HUES48 (cell line): ENCODE data around the gene TULP4.

Source experiments
- H3K27ac ChIP-seq: one replicate; pipeline ENCODE4 v1.7.0; 2013; ENCODE audit warnings: low read depth, low read length, inconsistent platforms
- H3K27me3 ChIP-seq: 2 replicates; pipeline ENCODE4 v1.6.1; 2013; ENCODE audit warnings: mild to moderate bottlenecking, low read length; ENCODE audit not compliant: control insufficient read depth, insufficient read depth
- H3K36me3 ChIP-seq: 2 replicates; pipeline ENCODE4 v1.6.1; 2013; ENCODE audit warnings: low read length; ENCODE audit not compliant: control insufficient read depth, insufficient read depth
- H3K4me1 ChIP-seq: 2 replicates; pipeline ENCODE4 v1.6.1; 2013; ENCODE audit warnings: mild to moderate bottlenecking, low read length; ENCODE audit not compliant: control insufficient read depth, insufficient read depth
- H3K4me3 ChIP-seq: 2 replicates; pipeline ENCODE4 v1.5.1; 2013; ENCODE audit warnings: mild to moderate bottlenecking, low read depth, low read length
- H3K9ac ChIP-seq: 2 replicates; pipeline ENCODE4 v1.6.1; 2013; ENCODE audit warnings: mild to moderate bottlenecking, low read depth, low read length, moderate library complexity
- H3K9me3 ChIP-seq: 2 replicates; pipeline ENCODE4 v1.6.1; 2013; ENCODE audit warnings: low read length; ENCODE audit not compliant: control insufficient read depth, insufficient read depth

Gene TULP4

GRCh38 chr6:158311626-158312025 lies 639 bp upstream of the TULP4 start:
- Histone ChIP-seq H3K27ac (no peak overlapping the region), H3K9me3 (peaks cover 2% of the 10 kb centered on the region; the same call in 1 of the 2 replicates), H3K4me1 (no peaks in the 10 kb centered on the region), H3K4me3 (no peak overlapping the region), H3K27me3 (no peaks in the 10 kb centered on the region), H3K9ac (no peak overlapping the region), H3K36me3 (peaks cover 11% of the 10 kb centered on the region)

GRCh38 chr6:158312672-158313397 lies 570 bp downstream of the TULP4 start:
- Histone ChIP-seq H3K9me3 (peaks cover 4% of the 10 kb centered on the region; the same call in 1 of the 2 replicates), H3K9ac (no peak overlapping the region), H3K4me1 (no peaks in the 10 kb centered on the region), H3K36me3 (peaks cover 11% of the 10 kb centered on the region), H3K4me3 (no peak overlapping the region), H3K27me3 (no peaks in the 10 kb centered on the region), H3K27ac (no peak overlapping the region)

GRCh38 chr6:158313989-158314388 lies 1.7 kb downstream of the TULP4 start:
- Histone ChIP-seq H3K4me1 (no peaks in the 10 kb centered on the region), H3K4me3 (no peak overlapping the region), H3K9me3 (peaks cover 4% of the 10 kb centered on the region; the same call in 1 of the 2 replicates), H3K27me3 (no peaks in the 10 kb centered on the region), H3K27ac (no peak overlapping the region), H3K9ac (no peak overlapping the region), H3K36me3 (peaks cover 11% of the 10 kb centered on the region)

DNA sequence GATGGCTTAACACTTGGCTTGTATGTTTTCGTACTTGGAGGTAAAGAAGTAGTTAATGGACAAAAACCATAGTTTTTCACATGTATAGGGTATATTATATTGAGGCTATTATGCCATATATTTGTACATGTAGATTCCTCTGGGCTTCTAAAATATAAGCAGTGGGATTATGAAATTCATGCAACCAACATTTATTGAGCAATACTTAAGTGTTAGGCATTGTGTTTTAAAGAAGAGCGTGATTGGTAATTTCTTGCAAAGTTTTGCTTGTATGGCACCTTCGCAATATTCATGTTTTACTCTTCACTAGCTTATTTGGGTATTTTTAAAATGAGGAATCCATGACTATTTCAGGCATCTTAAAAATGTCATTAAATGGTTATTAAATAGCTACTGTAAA lies 2.5 kb downstream of the TULP4 start:
- no peak overlapping the region for H3K4me3 ChIP-seq
- H3K4me1 ChIP-seq, result no peaks in the 10 kb centered on the region
- H3K27ac ChIP-seq, result no peak overlapping the region
- no peak overlapping the region for H3K9ac ChIP-seq
- peaks cover 11% of the 10 kb centered on the region for H3K36me3 ChIP-seq
- H3K27me3 ChIP-seq, result no peaks in the 10 kb centered on the region
- peaks cover 4% of the 10 kb centered on the region; the same call in 1 of the 2 replicates for H3K9me3 ChIP-seq

- Histone ChIP-seq H3K9me3 (0 out of 2 replicates have a peak, but pooled peaks cover 4% of the 10 kb centered on the region), H3K4me3 (no peak overlapping the region), H3K27me3 (no peaks in the 10 kb centered on the region), H3K36me3 (peaks cover 11% of the 10 kb centered on the region), H3K9ac (no peak overlapping the region), H3K4me1 (no peaks in the 10 kb centered on the region), H3K27ac (no peak overlapping the region)
Observed at GRCh38 chr6:158316022-158316421, 3.8 kb downstream of the TULP4 start.

DNA sequence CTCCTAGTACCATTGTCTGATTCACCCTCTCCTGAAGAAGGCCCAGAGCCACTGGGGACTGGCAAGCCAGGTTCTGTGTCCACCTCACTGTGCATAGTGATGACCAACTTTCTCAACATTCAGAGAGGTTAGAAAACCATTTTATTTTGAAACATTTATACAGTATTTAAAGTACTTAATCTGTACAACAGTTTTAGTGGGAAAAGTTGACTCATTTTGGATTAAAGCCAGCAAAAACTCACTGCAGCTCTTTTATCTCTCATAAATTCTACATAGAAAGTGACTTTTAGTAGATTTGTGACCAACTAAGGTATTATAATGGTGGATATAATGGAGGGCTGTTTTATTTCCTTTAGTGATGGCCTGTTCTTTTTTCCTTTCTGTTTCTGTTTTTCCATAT lies 9.7 kb downstream of the TULP4 start:
- no peak overlapping the region for H3K4me3 ChIP-seq
- H3K27ac ChIP-seq, result no peak overlapping the region
- H3K4me1 ChIP-seq, result peaks cover 15% of the 10 kb centered on the region
- H3K36me3 ChIP-seq, result no peaks in the 10 kb centered on the region
- no peak overlapping the region for H3K9ac ChIP-seq
- no peaks in the 10 kb centered on the region for H3K9me3 ChIP-seq
- H3K27me3 ChIP-seq, result no peaks in the 10 kb centered on the region

DNA sequence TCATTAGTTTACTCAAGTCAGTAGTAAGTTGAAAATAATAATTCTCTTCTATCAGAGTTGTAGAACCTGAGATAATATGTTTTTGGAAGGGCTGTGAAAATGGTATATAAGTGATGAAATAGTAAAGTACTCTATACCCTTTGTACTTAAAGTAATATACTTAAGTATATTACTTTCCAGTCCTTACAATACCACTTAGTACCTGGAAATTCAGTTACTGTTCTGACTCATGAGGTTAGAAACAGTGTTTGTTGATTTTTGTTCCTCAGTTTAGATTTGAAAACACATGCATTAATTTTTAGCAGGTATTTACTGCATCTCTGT lies 10.1 kb downstream of the TULP4 start:
- Histone ChIP-seq H3K36me3 (no peaks in the 10 kb centered on the region), H3K4me1 (peaks cover 15% of the 10 kb centered on the region), H3K9ac (no peak overlapping the region), H3K4me3 (no peak overlapping the region), H3K27me3 (no peaks in the 10 kb centered on the region), H3K27ac (no peak overlapping the region), H3K9me3 (no peaks in the 10 kb centered on the region)

DNA sequence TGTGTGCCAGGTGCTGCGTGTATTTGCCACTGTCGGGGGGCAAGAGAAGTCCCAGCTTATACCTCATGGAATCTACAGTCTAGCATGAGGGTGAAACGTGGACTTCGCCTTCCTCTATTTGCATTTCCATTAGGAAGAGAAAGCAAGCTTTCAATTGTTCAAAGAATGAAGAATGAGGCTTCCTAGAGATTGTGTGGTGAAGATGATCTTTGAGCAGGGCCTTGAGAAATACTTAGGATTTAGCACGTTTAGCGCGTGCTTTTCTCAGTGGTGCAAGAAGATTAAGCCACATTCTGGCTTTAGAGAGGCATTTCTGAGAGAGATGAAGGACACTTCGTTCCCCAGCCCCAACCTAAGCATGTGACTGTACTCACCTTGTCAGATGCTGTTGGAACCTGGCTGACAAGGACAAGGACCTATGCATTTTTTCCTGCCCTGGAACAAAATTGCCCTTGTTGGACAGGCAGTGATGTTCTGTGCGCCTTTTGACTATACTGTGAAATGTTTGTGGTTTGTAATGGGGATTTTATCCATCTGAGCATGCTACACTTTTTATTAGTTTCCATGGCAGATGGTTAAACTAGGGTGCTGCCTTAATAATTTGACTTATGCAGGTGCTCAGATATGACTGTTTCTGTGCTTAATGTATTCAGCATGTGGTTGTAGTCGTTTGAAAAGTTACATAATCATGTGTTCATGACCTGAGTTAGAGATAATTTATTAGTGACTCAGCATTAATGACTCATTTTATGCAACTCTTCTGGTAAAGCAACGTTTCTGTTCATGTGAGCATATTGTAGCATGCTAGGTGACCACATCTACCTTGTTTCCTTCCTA lies 10.7 kb downstream of the TULP4 start:
- no peak overlapping the region for H3K27ac ChIP-seq
- peaks cover 20% of the 10 kb centered on the region for H3K4me1 ChIP-seq
- H3K27me3 ChIP-seq, result no peaks in the 10 kb centered on the region
- no peak overlapping the region for H3K9ac ChIP-seq
- no peak overlapping the region for H3K4me3 ChIP-seq
- no peaks in the 10 kb centered on the region for H3K36me3 ChIP-seq
- no peaks in the 10 kb centered on the region for H3K9me3 ChIP-seq

- H3K4me1 ChIP-seq, result peaks cover 26% of the 10 kb centered on the region
- H3K27ac ChIP-seq, result no peak overlapping the region
- H3K9ac ChIP-seq, result no peak overlapping the region
- no peaks in the 10 kb centered on the region for H3K27me3 ChIP-seq
- no peak overlapping the region for H3K4me3 ChIP-seq
- no peaks in the 10 kb centered on the region for H3K9me3 ChIP-seq
- no peaks in the 10 kb centered on the region for H3K36me3 ChIP-seq
Observed at GRCh38 chr6:158323561-158323958, 11.3 kb downstream of the TULP4 start.

- Histone ChIP-seq H3K27ac (no peak overlapping the region), H3K27me3 (no peaks in the 10 kb centered on the region), H3K36me3 (no peaks in the 10 kb centered on the region), H3K4me3 (no peak overlapping the region), H3K9ac (no peak overlapping the region), H3K4me1 (peaks cover 32% of the 10 kb centered on the region), H3K9me3 (no peaks in the 10 kb centered on the region)
Observed at GRCh38 chr6:158324136-158324535, 11.9 kb downstream of the TULP4 start.

DNA sequence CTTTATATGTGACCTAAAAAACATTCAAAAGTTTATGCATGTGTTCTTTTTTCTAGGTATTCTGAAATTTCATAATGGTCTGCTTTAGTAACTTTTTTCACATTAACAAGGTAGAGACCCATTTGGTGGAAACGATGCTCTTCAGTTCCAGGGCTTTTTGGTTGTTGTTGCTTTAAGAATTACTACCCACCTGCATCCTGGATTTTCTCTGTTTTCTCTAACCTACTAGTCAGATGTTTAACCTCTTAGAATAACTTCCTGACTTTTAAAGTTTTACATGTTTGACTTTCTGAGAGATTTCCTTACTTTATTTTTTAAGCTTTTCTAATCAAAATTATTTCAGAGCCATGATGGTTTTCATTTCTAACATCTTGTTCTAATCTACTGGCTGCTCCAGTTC lies 14.9 kb downstream of the TULP4 start:
- Histone ChIP-seq H3K9ac (no peak overlapping the region), H3K4me3 (no peak overlapping the region), H3K9me3 (no peaks in the 10 kb centered on the region), H3K27me3 (no peaks in the 10 kb centered on the region), H3K36me3 (no peaks in the 10 kb centered on the region), H3K4me1 (peaks cover 31% of the 10 kb centered on the region), H3K27ac (no peak overlapping the region)
